ENCODE results near the gene PLEKHH1.

The PLEKHH1 gene

GRCh38 chr14:67519406-67519805, 13.7 kb upstream of the PLEKHH1 start:
- H3K36me3 ChIP-seq (replicated peaks; ENCODE audit: low read depth, low read length), result no peaks in the 10 kb centered on the region
- peaks cover 87% of the 10 kb centered on the region for H3K27me3 ChIP-seq (ENCODE audit: low read depth, low read length)
- H3K79me2 ChIP-seq (ENCODE audit: low read length), result no peaks in the 10 kb centered on the region
- no peak for TF ChIP-seq EZH2phosphoT487 (IDR thresholded peaks at IDR 0.05; ENCODE audit: low read depth)
- no peak for TF ChIP-seq CTCF (IDR thresholded peaks at IDR 0.05; ENCODE audit: low read depth, low read length)
- no peak overlapping the region for H3K4me3 ChIP-seq (ENCODE audit: low read length)
- no peaks in the 10 kb centered on the region for H4K20me1 ChIP-seq (ENCODE audit: insufficient read depth, low read length)
- no peak overlapping the region for H3K4me2 ChIP-seq (ENCODE audit: low read length)
- no peaks in the 10 kb centered on the region for H3K9me3 ChIP-seq (ENCODE audit: insufficient read depth, low read length)
- H3K9ac ChIP-seq (ENCODE audit: low read length), result no peak overlapping the region
- no peak overlapping the region for H2AFZ ChIP-seq (ENCODE audit: low read depth, low read length)
- no peak overlapping the region for H3K27ac ChIP-seq (ENCODE audit: low read length)
- peaks cover 11% of the 10 kb centered on the region for H3K4me1 ChIP-seq (ENCODE audit: low read length)

DNA sequence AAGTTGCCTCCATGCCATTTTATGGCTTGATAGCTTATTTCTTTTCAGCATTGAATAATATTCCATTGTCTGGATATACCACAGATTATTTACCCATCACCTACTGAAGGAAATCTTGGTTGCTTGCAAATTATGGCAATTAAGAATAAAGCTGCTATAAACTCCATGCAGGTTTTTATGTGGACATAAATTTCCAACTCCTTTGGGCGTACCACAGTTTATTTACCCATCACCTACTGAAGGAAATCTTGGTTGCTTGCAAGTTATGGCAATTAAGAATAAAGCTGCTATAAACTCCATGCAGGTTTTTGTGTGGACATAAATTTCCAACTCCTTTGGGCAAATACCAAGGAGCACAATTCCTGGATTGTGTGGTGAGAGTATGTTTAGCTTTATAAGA, 12.6 kb upstream of the PLEKHH1 start:
- Histone ChIP-seq H3K4me2 (ENCODE audit: low read length) (no peak overlapping the region), H3K27ac (ENCODE audit: low read length) (no peak overlapping the region), H4K20me1 (ENCODE audit: insufficient read depth, low read length) (no peaks in the 10 kb centered on the region), H3K79me2 (ENCODE audit: low read length) (no peaks in the 10 kb centered on the region), H2AFZ (ENCODE audit: low read depth, low read length) (no peak overlapping the region), H3K4me1 (ENCODE audit: low read length) (peaks cover 8% of the 10 kb centered on the region), H3K36me3 (replicated peaks; ENCODE audit: low read depth, low read length) (no peaks in the 10 kb centered on the region), H3K27me3 (ENCODE audit: low read depth, low read length) (peaks cover 89% of the 10 kb centered on the region), H3K9ac (ENCODE audit: low read length) (no peak overlapping the region), H3K4me3 (ENCODE audit: low read length) (no peak overlapping the region), H3K9me3 (ENCODE audit: insufficient read depth, low read length) (no peaks in the 10 kb centered on the region)
- TF ChIP-seq CTCF (IDR thresholded peaks at IDR 0.05; ENCODE audit: low read depth, low read length) (no peak), EZH2phosphoT487 (IDR thresholded peaks at IDR 0.05; ENCODE audit: low read depth) (no peak)

- Histone ChIP-seq H3K4me1 (ENCODE audit: low read length) (0 out of 2 replicates have a peak, but pooled peaks cover 4% of the 10 kb centered on the region), H2AFZ (ENCODE audit: low read depth, low read length) (no peak overlapping the region), H3K36me3 (replicated peaks; ENCODE audit: low read depth, low read length) (no peaks in the 10 kb centered on the region), H3K4me2 (ENCODE audit: low read length) (no peak overlapping the region), H3K27me3 (ENCODE audit: low read depth, low read length) (peaks cover 79% of the 10 kb centered on the region), H3K9ac (ENCODE audit: low read length) (no peak overlapping the region), H3K27ac (ENCODE audit: low read length) (no peak overlapping the region), H3K9me3 (ENCODE audit: insufficient read depth, low read length) (no peaks in the 10 kb centered on the region), H3K4me3 (ENCODE audit: low read length) (no peak overlapping the region), H3K79me2 (ENCODE audit: low read length) (no peaks in the 10 kb centered on the region), H4K20me1 (ENCODE audit: insufficient read depth, low read length) (no peaks in the 10 kb centered on the region)
- no peak for TF ChIP-seq EZH2phosphoT487 (IDR thresholded peaks at IDR 0.05; ENCODE audit: low read depth)
- no peak for TF ChIP-seq CTCF (IDR thresholded peaks at IDR 0.05; ENCODE audit: low read depth, low read length)
Observed at GRCh38 chr14:67522270-67522669, 10.8 kb upstream of the PLEKHH1 start.

DNA sequence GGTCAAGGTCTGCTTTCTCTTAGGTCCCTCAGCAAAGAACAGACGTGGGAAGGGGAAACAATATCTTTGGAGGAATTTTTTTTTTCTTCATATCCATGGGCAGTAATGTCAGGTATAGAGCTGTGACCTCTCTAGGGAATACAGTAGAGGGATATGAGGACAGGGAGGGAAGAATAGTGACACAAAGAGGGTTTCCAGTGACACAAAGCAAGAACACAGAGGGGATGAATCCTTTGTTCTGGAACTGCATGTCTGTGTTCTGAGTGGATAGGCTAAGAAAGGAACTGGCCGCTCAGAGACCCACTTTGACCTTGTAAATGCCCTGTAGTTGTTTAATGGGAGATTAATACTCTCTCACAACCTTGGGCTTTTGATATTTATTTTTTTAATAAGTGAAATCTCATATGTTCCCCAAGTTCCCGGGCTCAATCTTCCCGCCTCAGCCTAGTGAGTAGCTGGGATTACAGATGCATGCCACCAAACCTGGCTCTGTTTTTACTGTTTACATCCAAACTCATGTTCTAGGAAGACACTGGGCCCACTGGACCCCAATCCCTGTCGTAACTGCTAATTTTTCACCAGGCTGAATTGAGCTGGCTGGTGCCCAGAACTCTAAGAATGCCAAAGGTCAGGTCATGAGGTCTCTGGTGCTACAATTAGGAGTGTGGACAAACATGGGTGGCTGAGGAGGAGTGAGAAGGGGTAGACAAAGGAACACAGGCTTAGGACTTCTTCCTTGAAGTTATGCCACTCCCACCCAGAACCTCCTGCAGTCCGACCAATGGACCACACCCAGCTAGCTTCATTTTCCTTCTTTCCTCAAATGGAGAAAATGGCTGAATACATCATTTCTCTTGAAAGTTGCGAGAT, 9.1 kb upstream of the PLEKHH1 start:
- Histone ChIP-seq H2AFZ (ENCODE audit: low read depth, low read length) (no peak overlapping the region), H3K4me3 (ENCODE audit: low read length) (no peak overlapping the region), H4K20me1 (ENCODE audit: insufficient read depth, low read length) (no peaks in the 10 kb centered on the region), H3K4me2 (ENCODE audit: low read length) (no peak overlapping the region), H3K36me3 (replicated peaks; ENCODE audit: low read depth, low read length) (no peaks in the 10 kb centered on the region), H3K27ac (ENCODE audit: low read length) (no peak overlapping the region), H3K9ac (ENCODE audit: low read length) (no peak overlapping the region), H3K27me3 (ENCODE audit: low read depth, low read length) (peaks cover 80% of the 10 kb centered on the region), H3K79me2 (ENCODE audit: low read length) (no peaks in the 10 kb centered on the region), H3K4me1 (ENCODE audit: low read length) (0 out of 2 replicates have a peak, but pooled peaks cover 4% of the 10 kb centered on the region), H3K9me3 (ENCODE audit: insufficient read depth, low read length) (no peaks in the 10 kb centered on the region)
- TF ChIP-seq CTCF (IDR thresholded peaks at IDR 0.05; ENCODE audit: low read depth, low read length), result no peak
- no peak for TF ChIP-seq EZH2phosphoT487 (IDR thresholded peaks at IDR 0.05; ENCODE audit: low read depth)
